Neural crest cell (in vitro differentiated cells): ENCODE measurements around the gene ZFAND3. TPM values are rescaled to one million over a fixed set of nuclear protein-coding genes. Genes with fewer than 3 reads are reported as not detected.
"Not testable (repeated sequence)": the region's sequence is repeated elsewhere in the genome, so short reads cannot be mapped to it uniquely, and the experiment has no call there.

Experiments
- DNase-seq: peaks from one replicate; pipeline ENCODE4 v3.0.0; 2021; ENCODE audit warnings: low read depth, mixed read lengths, low spot score
- H3K27ac Mint-ChIP-seq: one replicate; pipeline ENCODE4 v1.8.0; 2021; ENCODE audit warnings: mild to moderate bottlenecking, mixed read lengths; ENCODE audit not compliant: unreplicated experiment
- H3K27me3 Mint-ChIP-seq: 2 replicates; pipeline ENCODE4 v1.8.0; 2021; ENCODE audit warnings: low read depth, mild to moderate bottlenecking, mixed read lengths
- H3K36me3 Mint-ChIP-seq: 2 replicates; pipeline ENCODE4 v1.8.0; 2021; ENCODE audit warnings: low read depth, mild to moderate bottlenecking, mixed read lengths
- H3K4me1 Mint-ChIP-seq: 2 replicates; pipeline ENCODE4 v1.8.0; 2021; ENCODE audit warnings: mixed read lengths
- H3K4me3 Mint-ChIP-seq: one replicate; pipeline ENCODE4 v1.8.0; 2021; ENCODE audit warnings: mild to moderate bottlenecking, mixed read lengths
- H3K9me3 Mint-ChIP-seq: 2 replicates; pipeline ENCODE4 v1.8.0; 2021; ENCODE audit warnings: mixed read lengths
- total RNA-seq: library from RNA; stranded (reverse); gene quantifications from 2 replicates; pipeline ENCODE4 v1.2.1, GENCODE V29; 2021
- TF ChIP-seq, protein P1 (sequence below): fragments of 200-600 bp; sonication (generic); conservative IDR thresholded peaks from 2 replicates; pipeline ENCODE4 v1.5.0; 2021; ENCODE audit warnings: antibody characterized with exemption, mild to moderate bottlenecking

ZFAND3 gene
- total RNA-seq, 1 donor from 2014 or later, result 65.9 TPM

DNA sequence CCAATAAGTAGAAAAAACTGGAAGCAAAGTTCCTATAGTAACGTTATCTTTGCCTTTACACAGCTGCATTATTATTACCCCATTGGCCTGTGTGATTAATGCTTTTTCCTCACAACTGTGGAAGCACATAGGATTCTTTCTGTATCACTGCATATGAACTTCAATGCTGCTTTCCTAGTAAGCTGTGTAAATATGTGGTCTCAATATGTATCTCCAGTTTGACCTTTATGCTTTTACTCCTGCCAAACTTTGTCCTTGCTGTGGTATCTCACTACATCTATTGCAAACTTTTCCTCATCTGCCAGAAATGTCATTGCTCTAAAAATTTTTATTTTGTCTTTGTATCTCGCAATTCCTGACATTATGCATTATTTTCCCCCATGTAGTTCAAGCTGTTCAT lies 168.6 kb downstream of the ZFAND3 start:
- TF ChIP-seq, protein P1, sequence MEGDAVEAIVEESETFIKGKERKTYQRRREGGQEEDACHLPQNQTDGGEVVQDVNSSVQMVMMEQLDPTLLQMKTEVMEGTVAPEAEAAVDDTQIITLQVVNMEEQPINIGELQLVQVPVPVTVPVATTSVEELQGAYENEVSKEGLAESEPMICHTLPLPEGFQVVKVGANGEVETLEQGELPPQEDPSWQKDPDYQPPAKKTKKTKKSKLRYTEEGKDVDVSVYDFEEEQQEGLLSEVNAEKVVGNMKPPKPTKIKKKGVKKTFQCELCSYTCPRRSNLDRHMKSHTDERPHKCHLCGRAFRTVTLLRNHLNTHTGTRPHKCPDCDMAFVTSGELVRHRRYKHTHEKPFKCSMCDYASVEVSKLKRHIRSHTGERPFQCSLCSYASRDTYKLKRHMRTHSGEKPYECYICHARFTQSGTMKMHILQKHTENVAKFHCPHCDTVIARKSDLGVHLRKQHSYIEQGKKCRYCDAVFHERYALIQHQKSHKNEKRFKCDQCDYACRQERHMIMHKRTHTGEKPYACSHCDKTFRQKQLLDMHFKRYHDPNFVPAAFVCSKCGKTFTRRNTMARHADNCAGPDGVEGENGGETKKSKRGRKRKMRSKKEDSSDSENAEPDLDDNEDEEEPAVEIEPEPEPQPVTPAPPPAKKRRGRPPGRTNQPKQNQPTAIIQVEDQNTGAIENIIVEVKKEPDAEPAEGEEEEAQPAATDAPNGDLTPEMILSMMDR, result no peak
- no peak for DNase-seq
- Mint-ChIP-seq H3K9me3 (no peaks in the 10 kb centered on the region), H3K4me3 (no peak overlapping the region), H3K36me3 (no peaks in the 10 kb centered on the region), H3K4me1 (peaks cover 42% of the 10 kb centered on the region), H3K27me3 (no peaks in the 10 kb centered on the region), H3K27ac (no peak overlapping the region)

DNA sequence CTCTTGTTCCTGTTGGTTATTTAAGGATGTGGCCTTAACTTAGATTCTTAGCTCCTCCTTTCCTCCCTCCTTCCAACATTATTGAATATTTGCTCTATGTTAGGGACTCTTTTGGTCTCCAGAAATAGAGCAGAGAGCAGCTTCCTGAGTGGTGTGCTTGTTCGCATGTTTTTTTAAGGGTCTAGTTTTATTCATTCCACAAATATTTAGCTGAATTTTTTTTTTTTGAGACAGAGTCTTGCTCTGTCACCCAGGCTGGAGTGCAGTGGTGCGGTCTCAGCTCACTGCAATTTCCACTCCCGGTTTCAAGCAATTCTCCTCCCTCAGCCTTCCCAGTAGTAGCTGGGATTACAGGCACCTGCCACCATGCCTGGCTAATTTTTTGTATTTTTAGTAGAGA lies 169.2 kb downstream of the ZFAND3 start:
- Mint-ChIP-seq H3K27ac (no peak overlapping the region), H3K9me3 (no peaks in the 10 kb centered on the region), H3K4me3 (no peak overlapping the region), H3K4me1 (peaks cover 44% of the 10 kb centered on the region), H3K36me3 (no peaks in the 10 kb centered on the region), H3K27me3 (no peaks in the 10 kb centered on the region)
- DNase-seq, result no peak
- TF ChIP-seq, protein P1, result no peak

- Mint-ChIP-seq H3K4me3 (no peak overlapping the region), H3K27ac (no peak overlapping the region), H3K9me3 (no peaks in the 10 kb centered on the region), H3K36me3 (no peaks in the 10 kb centered on the region), H3K27me3 (no peaks in the 10 kb centered on the region), H3K4me1 (peaks cover 61% of the 10 kb centered on the region)
- DNase-seq, result no peak
- TF ChIP-seq, protein P1, result no peak
Measured at GRCh38 chr6:37990762-37991525, 171.4 kb downstream of the ZFAND3 start.

- H3K27me3 Mint-ChIP-seq, result no peaks in the 10 kb centered on the region
- H3K4me1 Mint-ChIP-seq, result peaks cover 54% of the 10 kb centered on the region
- no peak overlapping the region for H3K4me3 Mint-ChIP-seq
- no peaks in the 10 kb centered on the region for H3K9me3 Mint-ChIP-seq
- H3K36me3 Mint-ChIP-seq, result no peaks in the 10 kb centered on the region
- no peak overlapping the region for H3K27ac Mint-ChIP-seq
- TF ChIP-seq, protein P1, result no peak
- DNase-seq, result no peak
Measured at GRCh38 chr6:37992749-37993148, 173.2 kb downstream of the ZFAND3 start.

- H3K27me3 Mint-ChIP-seq, H3K36me3 Mint-ChIP-seq, DNase-seq, H3K27ac Mint-ChIP-seq, H3K4me3 Mint-ChIP-seq, H3K9me3 Mint-ChIP-seq: not testable (repeated sequence)
- peaks cover 51% of the 10 kb centered on the region for H3K4me1 Mint-ChIP-seq
Measured at GRCh38 chr6:37993194-37993593, 173.7 kb downstream of the ZFAND3 start.

- H3K27ac Mint-ChIP-seq, result no peak overlapping the region
- H3K4me1 Mint-ChIP-seq, result peaks cover 47% of the 10 kb centered on the region
- no peaks in the 10 kb centered on the region for H3K9me3 Mint-ChIP-seq
- TF ChIP-seq, protein P1, result no peak
- no peak for DNase-seq
- H3K4me3 Mint-ChIP-seq, result no peak overlapping the region
- no peaks in the 10 kb centered on the region for H3K36me3 Mint-ChIP-seq
- no peaks in the 10 kb centered on the region for H3K27me3 Mint-ChIP-seq
Measured at GRCh38 chr6:37993596-37993995, 174.1 kb downstream of the ZFAND3 start.
